Measurements from ENCODE around the gene PCGF3.
A peak's percentile ranks its signal among the peaks of the same experiment; 100 is the strongest.

Gene PCGF3, protein sequence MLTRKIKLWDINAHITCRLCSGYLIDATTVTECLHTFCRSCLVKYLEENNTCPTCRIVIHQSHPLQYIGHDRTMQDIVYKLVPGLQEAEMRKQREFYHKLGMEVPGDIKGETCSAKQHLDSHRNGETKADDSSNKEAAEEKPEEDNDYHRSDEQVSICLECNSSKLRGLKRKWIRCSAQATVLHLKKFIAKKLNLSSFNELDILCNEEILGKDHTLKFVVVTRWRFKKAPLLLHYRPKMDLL

DNA sequence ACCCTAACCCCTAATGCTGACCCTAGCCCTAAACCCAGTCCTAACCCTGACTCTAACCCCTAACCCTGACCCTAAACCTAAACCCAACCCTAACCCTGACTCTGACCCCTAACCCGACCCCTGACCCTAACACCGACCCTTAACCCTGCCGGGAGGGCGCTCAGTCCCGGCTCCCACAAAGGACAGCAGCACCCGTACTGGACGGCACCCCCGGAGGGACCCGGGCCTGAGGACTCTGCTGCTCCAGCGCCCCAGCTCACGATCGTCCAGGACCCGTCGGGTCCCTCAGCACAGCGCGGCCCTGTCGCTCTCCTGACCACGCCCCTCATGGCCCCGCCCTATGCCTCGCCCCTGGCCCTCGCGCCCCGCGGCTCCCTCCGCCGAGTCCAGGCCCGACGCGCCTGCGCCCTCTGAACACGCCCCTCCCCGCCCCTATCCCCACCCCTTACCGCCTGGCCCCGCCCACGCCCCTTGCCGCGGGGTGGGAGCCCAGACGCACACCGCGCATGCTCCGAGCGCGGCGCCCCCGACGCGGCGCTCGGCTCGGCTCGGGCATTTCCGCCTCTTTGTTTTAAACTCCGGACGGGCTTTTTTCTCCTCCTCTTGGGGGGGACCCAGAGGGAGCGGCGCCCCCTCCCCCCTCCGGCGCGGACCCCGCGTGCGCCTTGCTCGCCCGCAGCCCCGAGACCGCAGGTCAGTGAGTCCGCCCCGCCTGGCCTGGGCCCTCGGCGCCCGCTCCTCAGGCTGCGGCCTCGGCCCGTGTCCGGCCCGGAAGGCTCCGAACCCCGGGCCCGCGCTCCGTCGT, at the start of gene PCGF3:
TSS of gene PCGF3 (plus strand) at position 555 of the 805 bp plus-strand sequence. CDS start 27,849 bp downstream, outside the sequence.
- DNase-seq: peak; percentile 90 to 96

GRCh38 chr4:656436-657337, 48.9 kb upstream of the PCGF3 start:
- no peak for DNase-seq

GRCh38 chr4:657338-657833, 48.2 kb upstream of the PCGF3 start:
- no peak for DNase-seq

GRCh38 chr4:657834-658667, 47.6 kb upstream of the PCGF3 start:
- DNase-seq: no peak

- no peak for DNase-seq
Measured at GRCh38 chr4:658681-659667, 46.7 kb upstream of the PCGF3 start.

GRCh38 chr4:659851-660250, 45.8 kb upstream of the PCGF3 start:
- DNase-seq: no peak

DNA sequence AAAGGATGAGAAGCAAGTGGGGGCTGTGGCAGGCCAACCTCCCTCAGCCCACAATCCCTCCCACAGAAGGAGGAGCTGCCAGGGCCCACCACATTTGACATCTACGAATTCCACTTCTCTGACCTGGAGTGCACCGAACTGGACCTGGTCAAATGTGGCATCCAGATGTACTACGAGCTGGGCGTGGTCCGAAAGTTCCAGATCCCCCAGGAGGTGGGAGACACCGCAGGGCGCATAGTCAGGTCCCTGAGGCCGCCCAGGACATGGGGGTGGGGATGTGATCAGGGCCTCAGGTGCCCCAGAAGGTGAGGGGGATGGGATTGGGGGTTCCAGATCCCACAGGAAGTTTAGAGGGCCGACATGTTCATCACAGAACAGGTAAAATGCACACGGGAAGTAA, 45.2 kb upstream of the PCGF3 start:
- DNase-seq: no peak

DNA sequence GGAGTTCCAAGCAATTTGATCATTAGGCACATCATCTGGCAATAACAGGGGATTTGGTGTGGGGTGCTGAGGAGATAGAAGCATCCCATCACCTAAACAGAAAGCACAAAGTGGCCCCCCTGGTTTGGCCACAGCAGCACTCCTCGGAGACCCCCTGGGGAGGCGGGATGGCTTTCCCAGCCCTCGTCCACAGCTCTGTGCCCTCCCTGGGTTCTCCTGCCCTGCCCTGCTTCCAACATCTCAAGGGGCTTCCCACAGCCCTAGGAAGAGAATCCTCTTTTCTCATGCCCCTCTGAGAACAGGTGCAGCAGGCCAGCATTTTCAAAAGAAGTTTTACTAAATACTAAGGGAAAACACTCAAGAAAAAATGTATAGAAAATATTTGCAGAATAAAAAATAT, 44.4 kb upstream of the PCGF3 start:
- no peak for DNase-seq

DNA sequence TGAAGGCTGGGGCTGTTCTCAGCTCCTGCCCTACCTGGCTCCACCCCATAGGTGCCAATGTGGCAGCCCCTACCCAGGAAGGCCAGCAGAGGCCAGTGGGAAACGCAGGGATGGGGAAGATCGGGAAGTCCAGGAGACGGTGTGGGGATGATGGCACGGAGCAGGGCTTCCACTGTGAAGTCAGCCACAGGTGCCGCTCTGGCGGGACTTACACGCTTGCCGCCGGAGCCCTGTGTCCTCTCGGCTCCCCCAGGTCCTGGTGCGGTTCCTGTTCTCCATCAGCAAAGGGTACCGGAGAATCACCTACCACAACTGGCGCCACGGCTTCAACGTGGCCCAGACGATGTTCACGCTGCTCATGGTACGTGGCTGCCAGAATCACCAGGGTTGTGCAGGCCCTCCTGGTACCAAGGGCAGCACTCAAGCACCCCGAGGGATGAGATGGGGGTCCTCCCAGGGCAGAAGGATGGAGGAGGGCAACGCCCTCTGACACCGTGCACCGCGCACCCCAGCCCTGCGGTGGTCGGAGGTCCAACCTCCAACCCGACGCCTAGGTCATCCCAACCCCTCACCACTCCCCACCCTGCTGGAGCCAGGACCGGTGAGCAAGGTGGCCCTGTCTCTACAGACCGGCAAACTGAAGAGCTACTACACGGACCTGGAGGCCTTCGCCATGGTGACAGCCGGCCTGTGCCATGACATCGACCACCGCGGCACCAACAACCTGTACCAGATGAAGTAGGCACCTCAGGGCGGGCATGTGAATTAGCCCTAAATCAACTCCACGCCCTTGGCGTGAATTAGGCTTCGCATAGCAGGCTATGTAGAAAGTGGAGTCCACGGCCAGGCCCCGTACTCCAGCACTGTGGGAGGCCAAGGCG, 43.5 kb upstream of the PCGF3 start:
- DNase-seq: no peak

DNA sequence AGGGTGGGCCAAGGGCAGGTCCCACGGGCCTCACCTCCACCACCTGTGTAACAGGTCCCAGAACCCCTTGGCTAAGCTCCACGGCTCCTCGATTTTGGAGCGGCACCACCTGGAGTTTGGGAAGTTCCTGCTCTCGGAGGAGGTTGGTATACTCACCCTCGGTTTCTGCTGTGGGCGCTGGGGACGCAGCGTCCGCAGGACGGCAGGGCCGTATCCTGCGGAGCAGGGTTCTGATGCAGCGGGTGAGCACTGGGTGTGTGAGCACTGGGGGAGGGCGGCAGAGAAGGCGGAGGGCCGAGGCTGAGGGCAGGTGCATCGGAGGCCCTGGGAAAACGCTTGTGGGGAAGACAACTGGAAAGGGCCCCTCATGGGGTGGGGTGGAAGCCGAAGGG, 42.6 kb upstream of the PCGF3 start:
- no peak for DNase-seq

DNA sequence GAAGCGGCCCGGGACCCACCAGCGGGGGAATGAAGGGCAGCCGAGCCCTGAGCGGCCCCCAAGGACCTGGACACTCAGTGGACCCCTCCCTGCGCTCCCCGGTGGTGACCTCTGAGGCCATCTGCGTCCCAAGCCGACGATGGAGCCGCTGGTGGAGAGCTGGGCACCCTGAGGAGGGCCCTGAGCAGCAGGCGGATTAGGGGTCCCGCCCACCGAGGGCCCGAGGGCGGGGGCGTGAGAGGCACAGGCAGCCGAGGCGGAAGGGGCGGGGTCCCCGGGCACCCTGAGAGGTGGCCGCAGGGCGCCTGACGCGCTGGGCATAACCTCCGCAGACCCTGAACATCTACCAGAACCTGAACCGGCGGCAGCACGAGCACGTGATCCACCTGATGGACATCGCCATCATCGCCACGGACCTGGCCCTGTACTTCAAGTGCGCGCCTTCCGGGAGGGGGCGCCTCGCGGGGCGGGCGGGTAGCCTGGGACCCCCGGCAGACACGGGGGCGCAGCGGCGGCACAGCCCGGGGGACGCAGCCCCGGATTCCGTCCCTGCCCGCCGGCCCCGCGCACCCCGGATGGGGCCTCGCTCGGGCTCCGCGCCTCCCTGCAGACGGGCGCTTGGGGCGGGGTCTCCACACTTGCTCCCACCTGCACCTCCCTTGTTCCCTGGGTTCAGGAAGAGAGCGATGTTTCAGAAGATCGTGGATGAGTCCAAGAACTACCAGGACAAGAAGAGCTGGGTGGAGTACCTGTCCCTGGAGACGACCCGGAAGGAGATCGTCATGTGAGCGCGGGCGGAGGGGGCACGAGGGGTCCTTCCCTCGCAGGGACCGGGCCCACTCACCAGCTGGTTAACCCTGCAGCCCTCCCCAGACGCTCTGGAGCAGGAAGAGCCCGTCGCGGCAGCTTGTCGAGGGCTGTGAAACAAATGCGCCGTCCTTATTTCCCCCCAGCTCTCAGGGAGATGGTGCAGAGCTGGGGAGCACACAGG, 41.9 kb upstream of the PCGF3 start:
- DNase-seq: peak in 1 of 2 donors; percentile 59

DNA sequence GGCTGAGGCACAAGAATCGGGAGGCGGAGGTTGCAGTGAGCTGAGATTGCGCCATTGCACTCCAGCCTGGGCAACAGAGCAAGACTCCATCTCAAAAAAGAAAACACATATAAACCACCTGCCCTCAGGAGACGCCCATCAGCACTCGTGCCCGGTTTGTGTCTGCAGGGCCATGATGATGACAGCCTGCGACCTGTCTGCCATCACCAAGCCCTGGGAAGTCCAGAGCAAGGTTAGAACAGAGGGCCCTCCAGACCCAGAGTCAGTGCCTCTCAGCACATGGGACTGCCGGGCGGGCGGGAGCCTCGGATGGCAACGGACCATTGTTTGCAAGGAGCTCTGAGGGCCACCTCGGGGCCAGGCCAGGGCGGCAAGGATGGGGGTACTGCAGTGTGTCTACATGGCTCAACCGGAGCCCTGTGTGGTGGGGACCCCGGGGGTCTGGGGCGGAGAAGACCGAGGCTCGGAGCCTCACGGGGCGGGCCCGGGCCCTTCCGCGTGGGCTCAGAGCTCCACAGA, 40.9 kb upstream of the PCGF3 start:
- no peak for DNase-seq

GRCh38 chr4:665381-665750, 40.3 kb upstream of the PCGF3 start:
- no peak for DNase-seq

DNA sequence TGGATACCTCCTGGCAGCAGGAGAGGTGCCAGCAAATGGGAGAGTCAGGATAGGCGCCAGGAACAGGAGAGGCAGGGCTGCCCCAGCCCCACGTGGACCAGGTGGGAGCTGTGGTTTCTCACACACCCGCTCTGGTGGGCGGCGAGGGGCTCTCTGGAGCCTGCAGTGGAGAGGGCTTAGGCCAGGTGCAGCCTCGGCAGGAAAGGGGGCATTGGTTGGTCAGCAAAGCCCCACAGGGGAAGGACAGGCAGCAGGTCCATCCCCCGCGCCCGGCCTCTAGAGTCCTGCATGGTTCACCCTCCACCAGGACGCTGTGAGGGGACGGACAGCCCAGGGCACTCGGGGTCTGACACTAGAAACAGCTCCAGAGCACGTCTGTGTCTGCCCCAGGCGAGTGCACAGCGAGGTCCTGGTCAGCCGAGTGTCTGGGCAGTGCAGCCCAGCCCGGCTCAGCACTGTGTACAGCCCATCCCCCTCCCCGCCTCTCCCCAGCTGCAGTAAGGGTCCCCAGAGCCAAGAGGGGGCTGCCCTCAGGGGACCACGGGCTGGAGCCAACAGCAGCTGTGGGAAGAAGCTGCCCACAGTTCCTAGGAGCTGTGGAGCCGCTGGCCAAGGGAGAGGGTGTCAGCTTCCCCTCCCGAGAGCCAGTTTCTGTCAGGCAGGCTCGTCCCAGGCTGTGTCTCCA, 39.7 kb upstream of the PCGF3 start:
- no peak for DNase-seq

DNA sequence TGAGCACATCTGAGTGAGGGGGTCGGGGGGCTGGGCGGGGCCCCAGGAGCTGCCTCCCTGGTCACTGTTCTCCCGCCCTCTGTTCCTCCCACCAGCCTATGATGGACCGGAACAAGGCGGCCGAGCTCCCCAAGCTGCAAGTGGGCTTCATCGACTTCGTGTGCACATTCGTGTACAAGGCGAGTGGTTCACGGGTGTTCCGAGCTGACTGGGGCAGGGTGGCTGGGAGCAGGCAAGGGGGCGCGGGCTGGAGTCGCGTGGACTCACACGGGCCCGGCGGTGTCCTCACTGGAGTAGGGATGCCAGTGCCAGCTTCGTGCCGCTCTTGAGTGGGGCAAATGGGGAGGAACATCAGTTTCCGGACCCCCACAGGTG, 39.2 kb upstream of the PCGF3 start:
- DNase-seq: no peak

DNA sequence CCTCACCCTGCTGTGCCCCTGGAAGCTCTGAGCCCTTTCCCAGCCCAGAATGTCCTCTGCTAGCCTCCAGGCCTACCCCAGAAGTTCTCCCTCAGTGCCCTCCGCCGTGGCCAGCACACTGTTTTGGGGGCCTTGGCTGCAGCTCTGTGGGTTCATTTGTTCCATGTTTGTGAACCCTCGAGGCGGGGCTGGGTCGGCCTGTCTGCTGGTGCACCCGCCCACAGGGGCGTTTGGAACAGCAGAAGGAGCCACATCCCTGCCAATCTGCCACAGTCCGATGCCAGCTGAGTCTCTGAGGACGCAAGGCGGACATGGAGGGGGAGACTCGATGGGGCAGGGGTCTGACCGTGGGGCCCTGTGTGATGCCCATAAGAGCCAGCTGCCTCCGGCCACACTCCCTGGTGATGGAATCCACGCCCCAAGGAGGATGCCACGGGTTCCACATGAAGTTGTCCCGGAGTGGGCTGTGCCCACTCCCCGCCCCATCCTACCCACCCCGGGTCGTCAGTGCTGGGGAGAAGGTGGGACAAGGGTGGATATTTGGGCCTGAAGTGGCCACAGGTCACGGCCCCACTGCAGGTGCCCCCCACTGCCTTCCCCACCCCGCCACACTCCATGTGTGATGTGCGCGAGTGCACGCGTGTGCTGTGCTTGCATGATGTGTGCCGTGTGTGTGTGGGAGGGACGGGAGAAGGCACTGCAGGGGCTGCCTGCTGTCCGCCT, 38.6 kb upstream of the PCGF3 start:
- no peak for DNase-seq

GRCh38 chr4:667545-667925, 38.1 kb upstream of the PCGF3 start:
- DNase-seq: no peak
